Measurements from ENCODE around the gene ZFYVE21. TPM values are rescaled to one million over a fixed set of nuclear protein-coding genes. Genes with fewer than 3 reads are reported as not detected.

Gene ZFYVE21
- total RNA-seq, 1 experiment from 2014 or later = 93.3 TPM

DNA sequence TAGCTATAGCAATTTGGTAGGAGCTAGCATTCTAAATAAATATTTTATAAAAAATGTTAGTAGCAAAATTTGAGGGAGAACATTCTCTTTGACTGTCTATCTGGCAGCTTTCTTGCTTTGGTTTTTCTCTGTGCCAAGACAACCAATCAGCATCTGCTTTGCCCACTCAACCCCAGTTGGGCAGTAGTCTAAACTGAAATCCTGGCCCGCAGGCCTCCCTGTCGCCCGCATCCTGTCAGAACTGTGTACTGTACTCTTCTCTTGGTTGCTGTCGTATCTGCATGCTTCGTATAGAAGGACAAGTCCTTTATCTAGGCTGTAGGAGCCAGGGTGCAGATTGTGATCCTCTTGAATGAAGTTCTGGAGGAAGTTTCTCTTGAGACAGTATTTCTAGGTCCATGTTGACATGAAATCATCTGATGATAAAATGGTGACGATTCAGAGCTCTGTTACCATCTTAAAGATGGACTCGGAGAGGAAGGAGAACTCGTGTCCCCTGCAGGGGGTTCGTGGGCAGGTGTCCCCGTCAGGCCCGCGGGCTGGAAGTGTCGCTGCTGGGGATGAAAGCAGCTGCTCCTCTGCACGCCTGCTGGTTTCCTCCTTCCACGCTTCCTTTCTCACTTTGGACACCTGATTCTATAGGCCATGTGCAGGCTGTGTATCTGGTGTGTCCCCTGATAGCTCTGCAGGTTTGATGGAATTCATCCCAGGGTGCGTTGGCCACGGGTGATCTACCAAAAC, 34.9 kb upstream of the ZFYVE21 start:
- CTCF ChIA-PET = interaction anchor here (0.6 to 0.9 kb wide), 4 partner anchors 11 to 104 kb away, joined by 3 to 7 read pairs (median 4); no protein-coding TSS in a partner anchor
- no TSS peak for BruUV-seq (replicated peaks)
- no peak for TF ChIP-seq EZH2 (IDR thresholded peaks at IDR 0.05; ENCODE audit: low read depth)
- TF ChIP-seq, protein P1, sequence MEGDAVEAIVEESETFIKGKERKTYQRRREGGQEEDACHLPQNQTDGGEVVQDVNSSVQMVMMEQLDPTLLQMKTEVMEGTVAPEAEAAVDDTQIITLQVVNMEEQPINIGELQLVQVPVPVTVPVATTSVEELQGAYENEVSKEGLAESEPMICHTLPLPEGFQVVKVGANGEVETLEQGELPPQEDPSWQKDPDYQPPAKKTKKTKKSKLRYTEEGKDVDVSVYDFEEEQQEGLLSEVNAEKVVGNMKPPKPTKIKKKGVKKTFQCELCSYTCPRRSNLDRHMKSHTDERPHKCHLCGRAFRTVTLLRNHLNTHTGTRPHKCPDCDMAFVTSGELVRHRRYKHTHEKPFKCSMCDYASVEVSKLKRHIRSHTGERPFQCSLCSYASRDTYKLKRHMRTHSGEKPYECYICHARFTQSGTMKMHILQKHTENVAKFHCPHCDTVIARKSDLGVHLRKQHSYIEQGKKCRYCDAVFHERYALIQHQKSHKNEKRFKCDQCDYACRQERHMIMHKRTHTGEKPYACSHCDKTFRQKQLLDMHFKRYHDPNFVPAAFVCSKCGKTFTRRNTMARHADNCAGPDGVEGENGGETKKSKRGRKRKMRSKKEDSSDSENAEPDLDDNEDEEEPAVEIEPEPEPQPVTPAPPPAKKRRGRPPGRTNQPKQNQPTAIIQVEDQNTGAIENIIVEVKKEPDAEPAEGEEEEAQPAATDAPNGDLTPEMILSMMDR (conservative IDR thresholded peaks at IDR 0.05) = no peak

DNA sequence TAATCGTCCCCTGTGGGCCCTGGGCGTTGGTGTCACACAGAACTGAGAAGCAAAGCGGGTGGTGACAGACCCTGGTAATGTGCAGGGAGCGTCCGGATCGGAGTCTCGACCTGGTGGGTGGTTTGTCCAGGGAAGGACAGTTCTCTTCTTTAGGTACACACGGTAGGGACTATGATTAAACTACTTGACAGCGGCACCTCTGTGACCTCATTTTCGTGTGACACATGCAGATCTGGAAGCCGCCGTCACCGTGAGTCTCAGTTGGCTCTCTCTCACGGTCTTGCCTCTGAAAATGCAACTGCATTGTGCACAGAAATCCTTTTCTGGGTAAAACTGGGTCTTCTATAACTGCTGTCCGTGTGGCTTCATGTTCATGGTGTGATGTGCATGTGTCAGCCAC, 32.5 kb upstream of the ZFYVE21 start:
- H3K4me1 ChIP-seq (replicated peaks; ENCODE audit: insufficient read depth) = no peaks in the 10 kb centered on the region
- no peak overlapping the region for H3K4me3 ChIP-seq
- H2AFZ ChIP-seq = no peak overlapping the region
- TF ChIP-seq, protein P1 (conservative IDR thresholded peaks at IDR 0.05) = no peak
- TF ChIP-seq EZH2 (IDR thresholded peaks at IDR 0.05; ENCODE audit: low read depth) = no peak
- no peak overlapping the region for H3K27ac ChIP-seq
- H3K4me2 ChIP-seq = no peak overlapping the region
- H3K79me2 ChIP-seq (ENCODE audit: low read depth) = no peaks in the 10 kb centered on the region
- peaks cover 79% of the 10 kb centered on the region for H3K36me3 ChIP-seq (ENCODE audit: low read depth)
- H3K27me3 ChIP-seq (ENCODE audit: insufficient read depth, low read depth) = no peaks in the 10 kb centered on the region
- no peaks in the 10 kb centered on the region for H3K9me2 ChIP-seq (ENCODE audit: insufficient read depth)
- H4K20me1 ChIP-seq (ENCODE audit: insufficient read depth) = peaks cover 58% of the 10 kb centered on the region
- H3K9me3 ChIP-seq (ENCODE audit: insufficient read depth, low read depth) = no peaks in the 10 kb centered on the region
- H3F3A ChIP-seq (ENCODE audit: insufficient read depth, low read depth) = peaks cover 55% of the 10 kb centered on the region; the same call in 1 of the 2 replicates
- no peak for DNase-seq
- BruUV-seq (replicated peaks) = no TSS peak
- intact Hi-C loops (cut with micrococcal nuclease; ENCODE audit: unreplicated experiment) = no loop called here
- POLR2A ChIA-PET (ENCODE audit: unreplicated experiment) = interaction anchor here (0.6 kb wide), 1 partner anchor 633 kb away, joined by 3 read pairs; no protein-coding TSS in a partner anchor
- CTCF ChIA-PET = no interaction called here

More for the DNA sequence above, 34.9 kb upstream of the ZFYVE21 start:
- H3K27ac ChIP-seq = no peak overlapping the region
- H3K36me3 ChIP-seq (ENCODE audit: low read depth) = peaks cover 78% of the 10 kb centered on the region
- no peaks in the 10 kb centered on the region for H3K4me1 ChIP-seq (replicated peaks; ENCODE audit: insufficient read depth)
- no peak overlapping the region for H3K4me2 ChIP-seq
- peaks cover 53% of the 10 kb centered on the region for H3F3A ChIP-seq (ENCODE audit: insufficient read depth, low read depth)
- POLR2A ChIA-PET (ENCODE audit: unreplicated experiment) = no interaction called here
- DNase-seq = no peak
- no peaks in the 10 kb centered on the region for H3K9me2 ChIP-seq (ENCODE audit: insufficient read depth)
- H4K20me1 ChIP-seq (ENCODE audit: insufficient read depth) = peaks cover 48% of the 10 kb centered on the region
- H2AFZ ChIP-seq = no peak overlapping the region
- H3K27me3 ChIP-seq (ENCODE audit: insufficient read depth, low read depth) = no peaks in the 10 kb centered on the region
- no peaks in the 10 kb centered on the region for H3K9me3 ChIP-seq (ENCODE audit: insufficient read depth, low read depth)
- H3K79me2 ChIP-seq (ENCODE audit: low read depth) = no peaks in the 10 kb centered on the region
- intact Hi-C loops (cut with micrococcal nuclease; ENCODE audit: unreplicated experiment) = no loop called here
- no peak overlapping the region for H3K4me3 ChIP-seq

DNA sequence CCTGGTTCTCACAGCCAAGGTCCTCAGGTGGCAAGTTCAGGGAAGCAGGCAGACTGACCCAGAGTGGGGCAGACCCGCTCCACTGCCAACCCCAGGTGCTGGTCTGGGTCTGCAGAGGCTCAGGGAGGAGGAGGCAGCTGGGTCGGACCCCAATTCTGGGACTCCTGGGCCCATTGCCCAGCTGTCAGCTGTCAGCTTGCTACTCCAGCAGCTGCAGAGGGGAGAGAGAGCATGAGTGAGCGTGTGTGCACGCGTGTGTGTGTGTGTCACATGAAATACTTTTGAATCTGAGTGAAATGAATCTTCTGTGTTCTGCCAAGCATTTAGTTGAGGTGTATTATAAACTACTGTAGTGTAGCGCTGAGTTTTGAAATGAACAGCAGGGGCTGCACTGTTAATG, 31.1 kb upstream of the ZFYVE21 start:
- H3K27ac ChIP-seq = no peak overlapping the region
- no peak overlapping the region for H3K4me3 ChIP-seq
- intact Hi-C loops (cut with micrococcal nuclease; ENCODE audit: unreplicated experiment) = no loop called here
- DNase-seq = no peak
- no TSS peak for BruUV-seq (replicated peaks)
- H4K20me1 ChIP-seq (ENCODE audit: insufficient read depth) = peaks cover 61% of the 10 kb centered on the region
- H2AFZ ChIP-seq = no peak overlapping the region
- no peak overlapping the region for H3K4me2 ChIP-seq
- H3K4me1 ChIP-seq (replicated peaks; ENCODE audit: insufficient read depth) = no peaks in the 10 kb centered on the region
- H3K79me2 ChIP-seq (ENCODE audit: low read depth) = no peaks in the 10 kb centered on the region
- ChIA-PET CTCF (no interaction called here), POLR2A (ENCODE audit: unreplicated experiment) (no interaction called here)
- TF ChIP-seq, protein P1 (conservative IDR thresholded peaks at IDR 0.05) = no peak
- TF ChIP-seq EZH2 (IDR thresholded peaks at IDR 0.05; ENCODE audit: low read depth) = no peak
- H3K36me3 ChIP-seq (ENCODE audit: low read depth) = peaks cover 86% of the 10 kb centered on the region
- H3K9me3 ChIP-seq (ENCODE audit: insufficient read depth, low read depth) = no peaks in the 10 kb centered on the region
- no peaks in the 10 kb centered on the region for H3K27me3 ChIP-seq (ENCODE audit: insufficient read depth, low read depth)
- H3K9me2 ChIP-seq (ENCODE audit: insufficient read depth) = no peaks in the 10 kb centered on the region
- peaks cover 56% of the 10 kb centered on the region; the same call in 1 of the 2 replicates for H3F3A ChIP-seq (ENCODE audit: insufficient read depth, low read depth)
